ENCODE data around the gene SCFD1.

Gene SCFD1

GRCh38 chr14:30581283-30581625 is 40.9 kb upstream of the SCFD1 start:
- no peak for TF ChIP-seq CTCF (IDR thresholded peaks at IDR 0.05; ENCODE audit: low read depth, low read length, missing control alignments)
- no peak for DNase-seq (ENCODE audit: low read depth)

GRCh38 chr14:30582376-30582775 is 39.7 kb upstream of the SCFD1 start:
- no peak overlapping the region for H3K4me3 ChIP-seq (ENCODE audit: low read depth, low read length)
- TF ChIP-seq CTCF (IDR thresholded peaks at IDR 0.05; ENCODE audit: low read depth, low read length, missing control alignments): no peak
- DNase-seq (ENCODE audit: low read depth): no peak

More at GRCh38 chr14:30581283-30581625, 40.9 kb upstream of the SCFD1 start:
- H3K4me3 ChIP-seq (ENCODE audit: low read depth, low read length): no peak overlapping the region

- TF ChIP-seq CTCF (IDR thresholded peaks at IDR 0.05; ENCODE audit: low read depth, low read length, missing control alignments): no peak
These were observed 38.0 kb upstream of the SCFD1 start for GRCh38 chr14:30584058-30584630.

GRCh38 chr14:30585204-30585603 is 36.9 kb upstream of the SCFD1 start:
- H3K4me3 ChIP-seq (ENCODE audit: low read depth, low read length): no peak overlapping the region
- no peak for TF ChIP-seq CTCF (IDR thresholded peaks at IDR 0.05; ENCODE audit: low read depth, low read length, missing control alignments)
- DNase-seq (ENCODE audit: low read depth): no peak

More at GRCh38 chr14:30584058-30584630, 38.0 kb upstream of the SCFD1 start:
- H3K4me3 ChIP-seq (ENCODE audit: low read depth, low read length): no peak overlapping the region
- DNase-seq (ENCODE audit: low read depth): no peak

GRCh38 chr14:30587141-30587540 is 35.0 kb upstream of the SCFD1 start:
- H3K4me3 ChIP-seq (ENCODE audit: low read depth, low read length): no peak overlapping the region
- DNase-seq (ENCODE audit: low read depth): no peak
- no peak for TF ChIP-seq CTCF (IDR thresholded peaks at IDR 0.05; ENCODE audit: low read depth, low read length, missing control alignments)

GRCh38 chr14:30588873-30589272 is 33.2 kb upstream of the SCFD1 start:
- no peak for DNase-seq (ENCODE audit: low read depth)
- TF ChIP-seq CTCF (IDR thresholded peaks at IDR 0.05; ENCODE audit: low read depth, low read length, missing control alignments): no peak
- no peak overlapping the region for H3K4me3 ChIP-seq (ENCODE audit: low read depth, low read length)

GRCh38 chr14:30596935-30597334 is 25.2 kb upstream of the SCFD1 start:
- H3K4me3 ChIP-seq (ENCODE audit: low read depth, low read length): no peak overlapping the region
- no peak for TF ChIP-seq CTCF (IDR thresholded peaks at IDR 0.05; ENCODE audit: low read depth, low read length, missing control alignments)
- no peak for DNase-seq (ENCODE audit: low read depth)
